Upper lobe of left lung (tissue), 6 donors: ENCODE data around the gene NSD1. TPM values are rescaled to one million over a fixed set of nuclear protein-coding genes. Genes with fewer than 3 reads are reported as not detected.

ENCODE experiments used
- ATAC-seq, 2 donors: fragments of 200-7000 bp; cut with Tn5 transposase; one replicate each; pipeline ENCODE4 v1.9.1; 2022; ENCODE audit warnings: mild to moderate bottlenecking in 2 of 2, moderate library complexity in 2 of 2; ENCODE audit not compliant: low FRiP score in 2 of 2
- DNase-seq, 2 donors: peaks; one replicate each; pipeline ENCODE4 v3.0.0-alpha.2; 2019 to 2020
- H3K27ac ChIP-seq, 4 donors: fragments of 200-600 bp; sonication (generic); one replicate each; pipeline ENCODE4 v1.5.1; 2016 to 2019
- H3K27me3 ChIP-seq, 4 donors: fragments of 200-600 bp; sonication (generic); one replicate each; pipeline ENCODE4 v1.5.1; 2017 to 2019
- H3K36me3 ChIP-seq, 4 donors: fragments of 200-600 bp; sonication (generic); one replicate each; pipeline ENCODE4 v1.5.1; 2016 to 2019
- H3K4me1 ChIP-seq, 4 donors: fragments of 200-600 bp; sonication (generic); one replicate each; pipeline ENCODE4 v1.5.1; 2018 to 2019
- H3K4me3 ChIP-seq, 4 donors: fragments of 200-600 bp; sonication (generic); one replicate each; pipeline ENCODE4 v1.5.1; 2017 to 2019; ENCODE audit warnings: mild to moderate bottlenecking in 2 of 4, moderate library complexity in 1 of 4
- H3K9me3 ChIP-seq, 4 donors: fragments of 200-600 bp; sonication (generic); one replicate each; pipeline ENCODE4 v1.5.1; 2018 to 2019
- CTCF ChIP-seq, 6 experiments: fragments of 450-650 bp in 4 of 6; fragments of 200-600 bp in 2 of 6; sonication (generic) in 2 of 6; IDR thresholded peaks; one replicate each; pipeline ENCODE4 v1.5.1; 2016 to 2019; ENCODE audit warnings: antibody characterized with exemption in 6 of 6
- EP300 ChIP-seq, 4 donors: sonication (generic); formaldehyde crosslinking; IDR thresholded peaks; one replicate each; pipeline ENCODE4 v1.5.1; 2017; ENCODE audit warnings: antibody characterized with exemption in 4 of 4, control low read depth in 2 of 4
- POLR2A ChIP-seq, 4 donors: fragments of 450-650 bp; IDR thresholded peaks; one replicate each; pipeline ENCODE4 v1.5.1; 2016 to 2017; ENCODE audit warnings: antibody characterized with exemption in 4 of 4, mild to moderate bottlenecking in 2 of 4
- POLR2AphosphoS5 ChIP-seq, 2 donors: sonication (generic); formaldehyde crosslinking; IDR thresholded peaks; one replicate each; pipeline ENCODE4 v1.5.1; 2017; ENCODE audit warnings: antibody characterized with exemption in 2 of 2
- WGBS, 2 donors: methylation state at CpG; one replicate each; pipeline ENCODE4 v1.1.5; 2017 to 2018; 5-methylcytosine and 5-hydroxymethylcytosine counted together
- total RNA-seq, 6 donors: library from RNA; depleted of rRNA in 4 of 6; stranded (reverse); fragments of >200 nt in 4 of 6; gene quantifications; one replicate each; pipeline versions ENCODE4 v1.1.0 to v1.2.1, GENCODE V29; 2016 to 2021
- donor health status: DM: no; HTN: no; CAD: no; lungs with moderate emphysema.
- donor health status: DM: no; HTN: yes; CAD: no; lungs with severe emphysema.

The NSD1 gene
- total RNA-seq, 6 donors from 2014 or later, result 33.0 to 69.1 (median 55.7) TPM

- Histone ChIP-seq H3K4me3 (no peak overlapping the region), H3K9me3 (no peaks in the 10 kb centered on the region), H3K36me3 (peaks cover 0 to 18% (median 11%) of the 10 kb centered on the region in 4 donors), H3K27me3 (no peaks in the 10 kb centered on the region), H3K4me1 (peaks cover 0 to 6% (median 3%) of the 10 kb centered on the region in 4 donors), H3K27ac (no peak overlapping the region)
- no peak for ATAC-seq
- WGBS, 2 donors, result 81 to 89% methylated on average over 6 of the region's 6 CpGs
- DNase-seq, result no peak
- TF ChIP-seq CTCF (IDR thresholded peaks at IDR 0.05) (no peak), POLR2A (IDR thresholded peaks at IDR 0.05) (no peak), EP300 (IDR thresholded peaks at IDR 0.05) (no peak), POLR2AphosphoS5 (IDR thresholded peaks at IDR 0.05) (no peak)
Measured at GRCh38 chr5:177230660-177231059, 97.1 kb downstream of the NSD1 start.

- ATAC-seq (no peak), DNase-seq (no peak)
- TF ChIP-seq POLR2AphosphoS5 (IDR thresholded peaks at IDR 0.05), result no peak
- TF ChIP-seq CTCF (IDR thresholded peaks at IDR 0.05), result no peak
- no peak for TF ChIP-seq POLR2A (IDR thresholded peaks at IDR 0.05)
- TF ChIP-seq EP300 (IDR thresholded peaks at IDR 0.05), result no peak
- H3K36me3 ChIP-seq, result peaks cover 0 to 26% (median 12%) of the 10 kb centered on the region in 4 donors
- 97 to 98% methylated on average over 11 of the region's 11 CpGs for WGBS, 2 donors
- peaks cover 0 to 6% (median 3%) of the 10 kb centered on the region in 4 donors for H3K4me1 ChIP-seq
- H3K4me3 ChIP-seq, result no peak overlapping the region
- H3K27ac ChIP-seq, result no peak overlapping the region
- no peaks in the 10 kb centered on the region for H3K27me3 ChIP-seq
- no peaks in the 10 kb centered on the region for H3K9me3 ChIP-seq
Measured at GRCh38 chr5:177231479-177232250, 98.1 kb downstream of the NSD1 start.

- TF ChIP-seq EP300 (IDR thresholded peaks at IDR 0.05) (no peak), POLR2AphosphoS5 (IDR thresholded peaks at IDR 0.05) (no peak), CTCF (IDR thresholded peaks at IDR 0.05) (no peak), POLR2A (IDR thresholded peaks at IDR 0.05) (no peak)
- no peak for DNase-seq
- no peaks in the 10 kb centered on the region for H3K27me3 ChIP-seq
- no peaks in the 10 kb centered on the region for H3K9me3 ChIP-seq
- whole genome bisulfite sequencing, 2 donors, result 71 to 75% methylated on average over 4 of the region's 4 CpGs
- H3K27ac ChIP-seq, result no peak overlapping the region
- H3K36me3 ChIP-seq, result peaks cover 0 to 32% (median 14%) of the 10 kb centered on the region in 4 donors
- peaks cover 0 to 6% (median 3%) of the 10 kb centered on the region in 4 donors for H3K4me1 ChIP-seq
- no peak overlapping the region for H3K4me3 ChIP-seq
- no peak for ATAC-seq
Measured at GRCh38 chr5:177232358-177232757, 98.8 kb downstream of the NSD1 start.

GRCh38 chr5:177232761-177233160, 99.2 kb downstream of the NSD1 start:
- Histone ChIP-seq H3K9me3 (no peaks in the 10 kb centered on the region), H3K27me3 (no peaks in the 10 kb centered on the region), H3K4me1 (peaks cover 0 to 6% (median 3%) of the 10 kb centered on the region in 4 donors), H3K36me3 (peaks cover 0 to 35% (median 16%) of the 10 kb centered on the region in 4 donors), H3K4me3 (no peak overlapping the region), H3K27ac (no peak overlapping the region)
- no peak for DNase-seq
- no peak for TF ChIP-seq POLR2AphosphoS5 (IDR thresholded peaks at IDR 0.05)
- no peak for TF ChIP-seq CTCF (IDR thresholded peaks at IDR 0.05)
- no peak for TF ChIP-seq EP300 (IDR thresholded peaks at IDR 0.05)
- no peak for TF ChIP-seq POLR2A (IDR thresholded peaks at IDR 0.05)
- 81 to 100% methylated on average over 1 of the region's 1 CpG for WGBS, 2 donors
- ATAC-seq, result peak in 1 of 2 donors; percentile 34
